Measurements from ENCODE around the gene DNAJC7.

- no peak for TF ChIP-seq CTCF (IDR thresholded peaks at IDR 0.05; ENCODE audit: low read length)
- TF ChIP-seq EZH2 (optimal IDR thresholded peaks at IDR 0.05; ENCODE audit: low read depth, low read length), result no peak
- no peak for TF ChIP-seq EZH2phosphoT487 (IDR thresholded peaks at IDR 0.05; ENCODE audit: low read length)
These were observed 9.8 kb upstream of the DNAJC7 start for GRCh38 chr17:42026857-42027589.
